OCI-LY7 (cell line): Measurements from ENCODE around the gene PCNT. TPM values are rescaled to one million over a fixed set of nuclear protein-coding genes. Genes with fewer than 3 reads are reported as not detected.

Experiments used
- BruUV-seq: library from RNA; stranded (reverse); fragments of 400-500 nt; replicated peaks from 2 replicates; lab custom pipeline; 2021; lab: Mats Ljungman, UMichigan
- CTCF ChIA-PET: fragments of 300-600 bp; sonication (Branson Sonifier 250); formaldehyde crosslinking; loops from one replicate; lab custom pipeline; 2022; ENCODE audit warnings: antibody characterized with exemption; ENCODE audit not compliant: unreplicated experiment; lab: Charles Lee
- POLR2A ChIA-PET: fragments of 300-600 bp; sonication (Branson Sonifier 250); formaldehyde crosslinking; loops from one replicate; lab custom pipeline; 2022; ENCODE audit warnings: antibody characterized with exemption; lab: Charles Lee
- DNase-seq: peaks from one replicate; pipeline ENCODE4 v3.0.0-alpha.2; 2015; ENCODE audit warnings: low spot score
- H2AFZ ChIP-seq: fragments of 200-600 bp; sonication (generic), shearing (Covaris generic); 2 replicates; pipeline ENCODE4 v1.6.1; 2014; ENCODE audit warnings: mild to moderate bottlenecking, antibody characterized with exemption, low read length, moderate library complexity
- H3K27ac ChIP-seq: fragments of 200-600 bp; sonication (generic); 2 replicates; pipeline ENCODE4 v1.5.1; 2014; ENCODE audit warnings: mixed run types, low read depth, mild to moderate bottlenecking, moderate library complexity, low read length, inconsistent platforms; ENCODE audit not compliant: poor library complexity, severe bottlenecking
- H3K36me3 ChIP-seq: fragments of 200-600 bp; sonication (generic); 2 replicates; pipeline ENCODE4 v1.6.1; 2014; ENCODE audit warnings: mild to moderate bottlenecking, antibody characterized with exemption, low read length, moderate library complexity, mixed read lengths; ENCODE audit not compliant: insufficient read depth
- H3K4me1 ChIP-seq: fragments of 200-600 bp; sonication (generic); 2 replicates; pipeline ENCODE4 v1.5.1; 2014; ENCODE audit warnings: mild to moderate bottlenecking, low read length; ENCODE audit not compliant: insufficient read depth, poor library complexity, severe bottlenecking
- H3K4me2 ChIP-seq: fragments of 200-600 bp; sonication (generic); 2 replicates; pipeline ENCODE4 v1.6.1; 2014; ENCODE audit warnings: mild to moderate bottlenecking, low read length
- H3K4me3 ChIP-seq: fragments of 200-600 bp; sonication (generic); 2 replicates; pipeline ENCODE4 v1.5.1; 2014; ENCODE audit warnings: mild to moderate bottlenecking, low read depth, low read length; ENCODE audit not compliant: poor library complexity, severe bottlenecking
- H3K79me2 ChIP-seq: fragments of 200-600 bp; sonication (generic); 2 replicates; pipeline ENCODE4 v1.6.1; 2016; ENCODE audit warnings: low read depth, mild to moderate bottlenecking, low read length, moderate library complexity, mixed read lengths; ENCODE audit not compliant: insufficient read depth
- H3K9me2 ChIP-seq: fragments of 200-600 bp; sonication (generic); 2 replicates; pipeline ENCODE4 v1.6.1; 2016; ENCODE audit warnings: mild to moderate bottlenecking, low read length, mixed read lengths; ENCODE audit not compliant: insufficient read depth
- H3K9me3 ChIP-seq: fragments of 200-600 bp; sonication (generic); 2 replicates; pipeline ENCODE4 v1.6.1; 2014; ENCODE audit warnings: mild to moderate bottlenecking, mixed run types, low read length, mixed read lengths
- H4K20me1 ChIP-seq: fragments of 200-600 bp; sonication (generic); 2 replicates; pipeline ENCODE4 v1.6.1; 2014; ENCODE audit warnings: mild to moderate bottlenecking, antibody characterized with exemption, low read length, moderate library complexity, mixed read lengths; ENCODE audit not compliant: insufficient read depth
- EZH2phosphoT487 ChIP-seq: fragments of 200-600 bp; sonication (generic); IDR thresholded peaks from 2 replicates; pipeline ENCODE4 v1.6.1; 2018; ENCODE audit warnings: low read depth, borderline replicate concordance, mild to moderate bottlenecking, mixed run types, antibody characterized with exemption, low read length, moderate library complexity, mixed read lengths
- intact Hi-C: fragments of 100-400 bp; cut with micrococcal nuclease; formaldehyde crosslinking; loops from one replicate; pipeline ENCODE4 v1.10.0; 2022; ENCODE audit not compliant: unreplicated experiment
- total RNA-seq, 2 experiments: library from RNA; depleted of rRNA in 1 of 2; stranded (reverse); fragments of >200 nt in 1 of 2; shearing (Covaris generic) in 1 of 2; gene quantifications; 2 replicates each; pipeline ENCODE4 v1.2.3, GENCODE V29; 2014 to 2022
- TF ChIP-seq, protein P1 (sequence below): fragments of 200-600 bp; sonication (generic); conservative IDR thresholded peaks from 2 replicates; pipeline ENCODE4 v1.5.1; 2014; ENCODE audit warnings: mild to moderate bottlenecking, antibody characterized with exemption, low read length, moderate library complexity, mixed read lengths

The PCNT gene
- total RNA-seq, 2 experiments from 2014 or later = 48.4 to 84.1 TPM

DNA sequence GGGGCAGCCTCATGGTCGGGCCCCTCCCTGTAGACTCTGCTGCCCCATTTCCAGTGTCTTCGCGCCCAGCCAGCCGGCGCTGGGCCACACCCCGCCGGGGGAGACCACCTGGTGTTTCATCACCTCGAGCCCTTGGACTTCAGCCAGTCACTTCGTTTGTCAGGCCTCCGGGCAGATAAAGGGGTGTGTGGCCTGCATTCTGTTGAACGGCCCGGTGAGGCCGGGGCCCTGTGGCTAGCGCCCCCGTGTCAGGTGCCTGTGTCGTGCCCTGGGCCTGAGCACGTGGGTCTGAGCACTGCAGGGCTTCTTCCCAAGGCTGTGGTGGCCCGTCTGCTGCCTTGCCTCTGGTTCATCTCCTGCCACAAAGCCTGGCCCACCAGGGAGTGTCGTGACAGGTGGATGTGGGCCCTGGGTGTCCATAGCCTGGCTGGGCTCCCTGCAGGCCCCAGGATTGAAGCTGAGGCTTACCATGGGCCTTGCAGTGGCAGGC is 69.5 kb downstream of the PCNT start:
- POLR2A ChIA-PET = no interaction called here
- BruUV-seq = no TSS peak
- H3K27ac ChIP-seq = no peak overlapping the region
- intact Hi-C loops = no loop called here
- H3K4me1 ChIP-seq = no peaks in the 10 kb centered on the region
- H3K4me3 ChIP-seq = no peak overlapping the region
- TF ChIP-seq EZH2phosphoT487 = no peak
- TF ChIP-seq, protein P1, sequence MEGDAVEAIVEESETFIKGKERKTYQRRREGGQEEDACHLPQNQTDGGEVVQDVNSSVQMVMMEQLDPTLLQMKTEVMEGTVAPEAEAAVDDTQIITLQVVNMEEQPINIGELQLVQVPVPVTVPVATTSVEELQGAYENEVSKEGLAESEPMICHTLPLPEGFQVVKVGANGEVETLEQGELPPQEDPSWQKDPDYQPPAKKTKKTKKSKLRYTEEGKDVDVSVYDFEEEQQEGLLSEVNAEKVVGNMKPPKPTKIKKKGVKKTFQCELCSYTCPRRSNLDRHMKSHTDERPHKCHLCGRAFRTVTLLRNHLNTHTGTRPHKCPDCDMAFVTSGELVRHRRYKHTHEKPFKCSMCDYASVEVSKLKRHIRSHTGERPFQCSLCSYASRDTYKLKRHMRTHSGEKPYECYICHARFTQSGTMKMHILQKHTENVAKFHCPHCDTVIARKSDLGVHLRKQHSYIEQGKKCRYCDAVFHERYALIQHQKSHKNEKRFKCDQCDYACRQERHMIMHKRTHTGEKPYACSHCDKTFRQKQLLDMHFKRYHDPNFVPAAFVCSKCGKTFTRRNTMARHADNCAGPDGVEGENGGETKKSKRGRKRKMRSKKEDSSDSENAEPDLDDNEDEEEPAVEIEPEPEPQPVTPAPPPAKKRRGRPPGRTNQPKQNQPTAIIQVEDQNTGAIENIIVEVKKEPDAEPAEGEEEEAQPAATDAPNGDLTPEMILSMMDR = no peak
- CTCF ChIA-PET = no interaction called here
- no peaks in the 10 kb centered on the region for H3K9me3 ChIP-seq
- H3K79me2 ChIP-seq = no peaks in the 10 kb centered on the region
- no peaks in the 10 kb centered on the region for H3K9me2 ChIP-seq
- H2AFZ ChIP-seq = no peak overlapping the region
- no peak overlapping the region for H3K4me2 ChIP-seq
- H4K20me1 ChIP-seq = no peaks in the 10 kb centered on the region
- DNase-seq = no peak
- peaks cover 83% of the 10 kb centered on the region for H3K36me3 ChIP-seq

DNA sequence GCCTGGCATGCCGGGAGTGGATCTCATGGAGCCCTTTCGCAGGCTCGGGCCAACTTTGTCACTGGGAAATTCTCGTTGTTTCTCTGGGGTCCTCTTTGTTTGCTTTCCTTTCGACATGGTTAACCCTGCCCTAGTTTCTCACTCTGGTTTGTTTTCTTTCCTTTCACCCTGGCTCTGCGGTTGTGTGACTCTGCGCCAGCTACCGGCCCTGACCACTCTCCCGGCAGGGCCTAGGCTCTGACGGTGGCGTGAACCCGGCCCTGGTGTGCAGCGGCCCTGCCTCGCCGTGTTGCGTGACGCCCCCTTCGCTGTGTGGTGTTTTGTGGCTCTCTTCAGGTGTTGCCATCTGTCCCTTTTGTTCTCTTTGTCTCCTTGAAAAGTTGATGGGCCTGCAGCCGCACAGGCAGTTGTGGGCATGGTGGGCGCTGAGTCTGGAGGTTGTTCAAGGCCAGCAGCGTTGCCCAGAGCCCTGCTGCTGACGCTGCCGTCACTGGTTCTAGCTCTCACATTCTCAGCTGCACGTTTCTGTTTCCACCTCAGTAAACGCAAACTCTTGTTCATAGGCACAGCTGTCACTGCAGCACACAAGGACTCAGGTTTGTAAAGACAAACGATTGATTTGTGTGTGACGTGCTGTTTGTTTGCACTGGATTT is 70.1 kb downstream of the PCNT start:
- ChIA-PET CTCF (no interaction called here), POLR2A (no interaction called here)
- TF ChIP-seq, protein P1 = no peak
- TF ChIP-seq EZH2phosphoT487 = no peak
- intact Hi-C loops = no loop called here
- Histone ChIP-seq H2AFZ (no peak overlapping the region), H3K9me2 (no peaks in the 10 kb centered on the region), H4K20me1 (no peaks in the 10 kb centered on the region), H3K79me2 (no peaks in the 10 kb centered on the region), H3K4me2 (no peak overlapping the region), H3K4me1 (no peaks in the 10 kb centered on the region), H3K4me3 (no peak overlapping the region), H3K27ac (no peak overlapping the region), H3K36me3 (peaks cover 82% of the 10 kb centered on the region), H3K9me3 (no peaks in the 10 kb centered on the region)
- no peak for DNase-seq
- no TSS peak for BruUV-seq

DNA sequence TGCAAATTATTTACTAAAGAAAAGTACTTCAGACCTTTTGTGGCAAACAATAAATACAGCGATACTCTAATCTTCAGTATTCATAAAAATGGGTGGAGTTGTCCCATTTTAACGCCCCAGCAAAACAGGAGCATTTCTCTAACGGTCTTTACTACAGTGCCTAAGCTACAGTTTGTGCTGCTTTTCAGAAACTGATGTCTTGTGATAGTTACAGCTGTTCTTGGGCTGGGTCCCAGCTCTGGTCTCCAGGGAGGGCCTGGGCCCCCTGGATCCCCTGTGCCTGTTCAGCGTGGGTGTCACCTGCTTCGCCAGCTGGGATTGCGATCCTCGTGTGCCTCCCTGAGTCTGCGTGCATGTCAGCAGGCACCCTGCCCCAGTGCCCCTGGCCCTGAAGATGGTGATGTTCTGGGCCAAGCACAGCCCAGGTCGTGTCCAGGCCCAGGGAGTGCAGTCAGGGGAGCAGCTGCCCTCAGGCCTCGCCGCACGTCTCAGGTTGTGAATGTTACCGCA is 70.7 kb downstream of the PCNT start:
- no TSS peak for BruUV-seq

More for the DNA sequence above, 70.7 kb downstream of the PCNT start:
- Histone ChIP-seq H3K79me2 (no peaks in the 10 kb centered on the region), H3K27ac (no peak overlapping the region), H3K4me3 (no peak overlapping the region), H3K4me1 (no peaks in the 10 kb centered on the region), H3K4me2 (no peak overlapping the region), H4K20me1 (no peaks in the 10 kb centered on the region), H3K9me2 (no peaks in the 10 kb centered on the region), H2AFZ (no peak overlapping the region), H3K36me3 (peaks cover 82% of the 10 kb centered on the region), H3K9me3 (no peaks in the 10 kb centered on the region)
- intact Hi-C loops = no loop called here
- CTCF ChIA-PET = no interaction called here
- POLR2A ChIA-PET = no interaction called here
- TF ChIP-seq, protein P1 = no peak
- TF ChIP-seq EZH2phosphoT487 = no peak
- DNase-seq = no peak
